RPMI8226 (cell line): ENCODE data around the gene UMPS.

Source experiments
- DNase-seq: peaks from one replicate; pipeline ENCODE4 v3.0.0-alpha.2; 2015

The UMPS gene

DNA sequence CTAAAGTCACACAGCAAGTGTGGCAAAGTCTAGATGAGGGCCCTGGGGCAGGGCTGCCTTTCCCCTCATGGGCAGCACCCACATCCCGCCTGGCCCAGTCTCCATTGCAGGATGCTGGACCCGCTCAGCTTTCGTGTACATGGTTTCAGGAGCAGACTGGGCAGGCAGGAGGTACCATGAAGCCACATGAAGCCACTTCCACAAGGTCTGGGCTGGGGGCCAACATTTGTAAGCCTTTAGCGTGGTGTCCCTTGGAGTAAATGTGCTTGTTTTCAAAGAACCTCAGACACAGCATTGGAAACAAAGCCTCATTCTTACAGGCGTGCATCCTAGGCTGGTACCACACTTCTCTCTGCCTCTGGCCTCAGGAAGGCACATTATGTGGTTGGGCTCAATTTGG lies 34.5 kb downstream of the UMPS start:
- peak; percentile 65 for DNase-seq

DNA sequence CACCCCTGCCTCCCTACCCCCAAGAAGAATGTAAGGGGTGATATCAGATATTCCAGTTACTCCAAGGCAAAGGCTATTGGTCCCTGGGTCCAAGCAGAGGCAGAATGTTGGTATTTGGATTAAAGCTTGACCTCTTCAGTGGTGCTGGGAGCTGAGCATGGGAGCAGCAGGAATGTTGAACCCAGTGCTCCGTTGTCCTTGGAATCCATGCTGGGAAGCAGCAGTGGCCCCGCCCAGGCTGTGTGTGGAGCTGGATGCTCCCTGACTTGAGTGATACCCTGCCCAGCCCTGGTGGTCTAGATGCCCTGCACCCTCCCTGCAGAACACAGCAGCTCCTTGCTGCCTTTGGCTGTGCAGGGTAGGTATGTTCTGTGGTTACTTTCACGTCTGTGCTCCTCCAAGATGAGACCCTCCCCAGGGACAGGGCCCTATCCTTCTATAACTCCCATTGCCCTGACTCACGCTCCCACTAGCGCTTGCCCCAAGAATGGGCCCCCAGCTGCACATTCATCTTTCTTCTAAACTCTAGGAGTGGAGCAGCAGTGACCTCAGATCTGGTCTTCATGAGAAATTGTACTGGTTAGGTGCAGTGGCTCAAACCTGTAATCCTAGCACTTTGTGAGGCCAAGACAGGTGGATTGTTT lies 35.1 kb downstream of the UMPS start:
- no peak for DNase-seq

DNA sequence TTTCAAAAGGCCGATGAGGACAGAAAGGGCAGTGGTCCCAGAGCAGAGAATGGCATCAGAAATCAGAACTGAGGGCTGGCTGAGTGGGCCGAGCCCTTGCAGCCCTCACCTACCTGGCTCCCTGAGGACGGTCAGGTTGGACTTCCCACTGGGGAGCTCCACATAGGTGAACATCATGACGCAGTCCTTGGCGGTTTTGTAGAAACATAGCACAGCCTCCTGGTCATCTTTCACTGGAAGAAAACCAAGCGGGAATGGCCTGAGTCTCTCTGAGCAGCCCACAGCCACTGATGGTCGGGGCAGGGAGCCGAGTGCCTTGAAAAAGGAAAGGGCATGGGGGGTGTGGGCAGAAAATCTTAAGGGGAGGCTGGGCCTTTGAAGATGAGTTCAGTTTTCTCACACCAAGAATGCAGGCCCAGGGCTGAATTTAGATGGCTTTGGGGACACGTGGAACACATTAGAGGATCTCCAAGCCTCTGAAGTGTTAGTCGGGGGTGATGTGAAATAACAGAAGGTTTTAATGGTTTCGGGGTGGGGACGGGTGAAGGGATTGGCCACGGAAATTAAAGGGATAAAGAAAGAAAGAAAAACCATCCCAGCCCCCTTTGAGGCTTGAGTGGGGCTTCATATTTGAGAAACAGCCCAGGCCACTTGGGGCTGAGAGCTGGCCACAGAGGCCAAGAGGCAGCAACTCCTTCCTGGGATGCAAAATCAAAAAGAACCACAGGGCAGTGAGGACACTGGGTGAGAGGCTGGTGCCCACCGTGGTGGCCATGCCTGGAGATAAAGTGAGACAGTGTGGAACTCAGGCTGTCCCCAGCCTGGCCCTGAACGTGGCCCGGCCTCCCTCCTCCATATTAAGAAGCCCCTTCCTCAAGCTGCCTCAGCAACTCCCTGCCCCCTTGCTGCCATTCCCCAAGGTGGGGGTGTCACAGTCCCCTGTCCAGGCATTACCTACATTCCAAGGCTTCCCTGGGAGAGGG lies 36.2 kb downstream of the UMPS start:
- DNase-seq: no peak

DNA sequence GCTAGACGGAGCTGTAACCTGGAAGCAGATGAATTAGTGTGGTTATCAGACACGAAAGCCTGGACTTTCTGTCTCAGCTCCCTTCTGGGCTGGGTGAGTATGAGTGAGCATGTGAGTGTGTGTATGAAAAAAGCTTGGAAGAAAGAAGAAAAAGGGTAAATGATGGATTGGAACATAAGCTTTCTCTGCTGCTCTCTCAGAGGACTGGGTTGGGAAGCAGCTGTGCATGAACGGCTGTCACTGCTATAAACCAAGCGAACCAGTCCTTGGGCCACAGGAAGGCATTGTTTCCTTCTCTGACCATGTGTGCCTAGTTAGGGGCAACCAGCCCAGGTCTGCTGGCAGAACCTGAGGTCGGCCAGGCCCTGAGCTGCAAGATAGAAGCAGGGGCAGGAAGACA lies 37.0 kb downstream of the UMPS start:
- DNase-seq: no peak

DNA sequence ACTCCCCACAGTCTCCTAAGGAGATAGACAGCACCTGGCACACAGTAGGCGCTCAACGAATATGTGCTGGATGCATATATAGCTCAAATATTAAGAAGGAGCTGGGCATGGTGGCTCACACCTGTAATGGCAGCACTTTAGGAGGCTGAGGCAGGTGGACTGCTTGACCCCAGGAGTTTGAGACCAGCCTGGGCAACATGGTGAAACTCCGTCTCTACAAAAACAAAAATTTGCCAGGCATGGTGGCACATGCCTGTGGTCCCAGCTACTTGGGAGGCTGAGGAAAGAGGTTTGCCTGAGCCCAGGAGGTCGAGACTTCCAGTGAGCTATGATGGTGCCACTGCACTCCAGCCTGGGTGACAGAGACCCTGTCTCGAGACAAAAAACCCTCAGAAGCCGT lies 37.4 kb downstream of the UMPS start:
- DNase-seq: no peak

DNA sequence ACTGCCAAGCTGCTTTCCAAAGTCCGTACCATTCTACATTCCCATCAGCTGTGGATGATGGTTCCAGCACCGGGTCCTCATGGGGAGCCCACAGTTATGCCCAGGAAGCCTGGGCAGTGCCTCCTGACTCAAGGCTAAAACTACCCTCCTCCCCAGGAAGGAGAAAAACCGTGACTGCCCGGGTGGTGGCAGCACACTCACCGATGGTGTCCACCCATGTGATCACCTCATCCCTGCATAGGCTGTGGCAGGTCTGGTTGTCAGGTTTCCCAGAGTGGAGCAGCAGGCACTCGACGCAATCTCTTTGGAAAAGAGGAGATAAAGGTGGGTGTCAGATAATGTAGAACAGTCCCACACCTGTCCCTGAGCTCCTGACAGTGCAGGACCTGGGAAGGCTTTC lies 38.6 kb downstream of the UMPS start:
- peak; percentile 45 for DNase-seq

DNA sequence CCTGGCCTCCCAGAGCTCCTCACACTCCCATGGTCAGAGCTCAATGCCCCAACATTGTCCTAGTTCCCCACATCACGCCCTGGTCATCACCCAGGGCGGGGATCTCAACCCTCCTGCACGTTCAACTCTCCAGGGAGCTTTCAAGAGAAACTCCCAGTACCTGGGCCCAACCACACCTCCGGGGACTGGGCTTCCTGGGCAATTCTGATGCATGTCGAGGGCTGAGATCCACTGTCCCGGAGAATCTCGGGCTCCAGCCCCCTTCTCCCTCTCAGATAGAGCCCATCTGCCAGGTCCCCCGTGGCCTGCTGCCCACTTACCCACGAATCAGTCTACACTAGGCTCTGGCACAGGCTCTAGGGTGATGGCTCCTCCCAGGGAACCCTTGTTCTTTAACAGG lies 39.2 kb downstream of the UMPS start:
- no peak for DNase-seq

DNA sequence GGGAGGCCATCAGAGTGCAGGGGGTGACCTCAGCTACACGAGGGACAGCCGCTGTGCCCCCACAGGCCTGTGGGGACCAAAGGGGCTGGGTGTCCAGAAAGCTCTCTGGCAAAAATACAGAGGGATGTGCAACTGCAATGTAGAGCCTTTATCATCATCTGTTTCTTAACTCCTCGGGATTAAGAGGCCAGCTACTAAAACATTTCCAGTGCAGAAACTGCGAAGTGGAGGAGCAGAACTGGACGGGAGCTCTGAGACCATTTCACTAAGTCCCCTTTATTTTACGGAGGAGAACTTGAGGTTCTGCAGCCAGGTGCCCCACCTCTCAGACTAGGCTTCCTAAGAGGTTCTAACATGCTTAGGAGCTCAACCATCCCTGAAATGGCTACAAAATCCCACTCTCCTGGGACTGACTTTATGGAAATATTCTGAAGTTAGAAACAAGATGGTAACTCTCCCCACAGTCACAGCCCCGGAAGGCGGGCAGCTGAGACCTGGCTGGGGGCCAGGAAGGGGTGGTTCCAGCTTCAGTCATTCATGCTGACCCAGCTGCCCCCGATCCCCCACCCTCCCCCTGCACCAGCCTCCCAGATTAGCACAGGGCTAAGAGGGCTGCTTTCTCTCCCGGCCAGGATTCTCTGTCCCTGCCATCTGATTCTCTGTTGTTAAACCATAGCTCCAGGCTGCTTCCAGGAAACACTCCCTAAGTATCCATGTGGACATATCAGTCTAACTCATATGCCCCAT lies 40.3 kb downstream of the UMPS start:
- DNase-seq: peak; percentile 93

DNA sequence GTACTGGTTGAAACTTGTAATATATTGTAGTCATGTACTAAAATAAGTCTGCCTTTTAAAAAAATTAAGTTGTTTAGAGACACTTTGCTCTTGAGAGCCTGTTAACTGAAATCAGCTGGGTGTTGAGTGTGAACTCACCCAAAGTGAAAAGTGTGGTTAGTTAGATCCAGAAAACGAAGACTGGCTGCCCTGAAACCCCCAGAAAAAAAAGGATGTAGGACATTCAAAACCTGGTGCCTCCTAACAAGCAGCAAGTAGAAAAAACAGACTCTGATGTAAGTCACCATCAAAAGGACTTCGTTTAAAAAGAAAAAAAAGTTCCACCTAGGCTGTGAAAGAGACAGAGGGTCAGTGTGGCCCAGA lies 40.8 kb downstream of the UMPS start:
- DNase-seq: peak; percentile 40

DNA sequence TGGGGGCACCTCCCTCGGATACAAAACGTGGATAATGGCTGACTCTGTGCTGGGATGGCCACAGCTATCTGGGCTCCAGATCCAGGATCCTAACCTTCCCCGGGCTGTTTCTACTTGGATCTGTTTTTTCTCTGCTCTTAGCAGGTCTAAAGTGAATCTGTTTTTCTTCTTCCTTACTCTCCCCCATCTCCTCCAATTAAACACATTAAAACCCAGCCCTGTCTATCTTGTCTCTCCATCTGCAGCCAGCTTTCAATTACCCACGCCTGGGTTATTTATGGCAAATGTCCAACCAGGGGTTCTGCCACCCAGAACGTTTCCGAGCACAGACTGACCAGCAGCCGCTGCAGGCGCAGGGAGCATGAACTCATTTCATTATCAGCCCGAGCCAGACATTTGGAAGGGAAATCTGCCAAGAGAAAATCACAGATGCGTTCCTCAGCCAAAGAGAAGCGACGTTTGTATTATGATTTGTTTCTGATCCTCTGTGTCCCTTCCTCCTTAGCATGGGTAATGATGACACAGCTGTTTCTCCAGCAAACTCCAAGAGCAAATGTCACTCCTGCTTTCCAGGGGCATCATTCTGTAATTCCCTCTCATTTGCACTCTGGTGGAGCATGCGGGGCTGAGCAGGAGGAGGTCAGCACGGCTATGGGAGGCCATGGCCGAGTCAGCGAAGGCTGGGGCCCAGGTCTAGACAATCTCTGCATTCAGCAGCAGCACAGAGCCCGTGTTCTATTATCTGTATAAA lies 42.0 kb downstream of the UMPS start:
- DNase-seq: peak; percentile 65

DNA sequence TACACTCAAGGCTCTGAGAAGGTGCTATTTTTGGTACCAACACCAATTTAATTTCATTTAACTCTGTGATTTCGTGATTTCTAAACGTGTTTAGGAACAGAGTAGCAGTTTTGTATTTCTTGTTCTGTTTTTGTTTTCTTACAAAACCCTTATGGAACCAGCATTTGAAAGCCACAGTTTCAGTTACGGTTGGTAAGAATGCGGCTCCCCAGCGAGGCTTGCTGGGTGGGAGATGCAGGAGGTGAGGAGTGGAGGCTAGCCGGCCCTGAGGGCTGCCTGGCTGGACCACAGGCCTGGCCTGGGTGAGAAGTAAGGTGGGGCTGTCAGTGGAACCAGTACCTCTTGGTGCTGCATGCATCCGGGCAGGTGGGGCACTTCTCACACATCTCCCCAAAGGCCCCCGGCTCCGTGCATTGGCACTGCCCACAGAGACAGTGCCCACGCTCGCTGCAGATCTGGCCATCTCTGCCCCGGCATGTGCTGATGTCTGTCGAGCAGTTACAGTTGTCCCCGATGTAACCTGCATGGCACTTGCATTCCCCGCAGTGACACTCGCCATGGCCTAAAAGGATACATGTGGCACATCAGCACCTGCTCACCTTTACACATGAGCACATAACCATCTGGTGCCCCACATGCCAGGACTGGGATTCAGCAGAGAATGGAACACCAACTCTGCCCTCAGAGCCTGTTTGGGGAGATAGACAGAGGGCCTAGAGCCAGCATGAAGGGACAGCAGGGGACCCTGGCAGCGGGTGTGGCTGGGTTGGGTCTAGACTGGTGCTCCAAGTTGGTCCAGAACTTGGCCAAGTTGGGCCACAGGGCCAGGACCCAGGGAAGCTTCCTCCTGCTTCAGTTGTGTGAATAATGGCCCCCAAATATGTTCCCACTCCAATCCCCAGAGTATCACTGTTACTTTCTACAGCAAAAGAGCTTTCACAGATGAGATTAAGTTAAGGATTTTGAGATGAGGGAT lies 43.4 kb downstream of the UMPS start:
- DNase-seq: no peak

DNA sequence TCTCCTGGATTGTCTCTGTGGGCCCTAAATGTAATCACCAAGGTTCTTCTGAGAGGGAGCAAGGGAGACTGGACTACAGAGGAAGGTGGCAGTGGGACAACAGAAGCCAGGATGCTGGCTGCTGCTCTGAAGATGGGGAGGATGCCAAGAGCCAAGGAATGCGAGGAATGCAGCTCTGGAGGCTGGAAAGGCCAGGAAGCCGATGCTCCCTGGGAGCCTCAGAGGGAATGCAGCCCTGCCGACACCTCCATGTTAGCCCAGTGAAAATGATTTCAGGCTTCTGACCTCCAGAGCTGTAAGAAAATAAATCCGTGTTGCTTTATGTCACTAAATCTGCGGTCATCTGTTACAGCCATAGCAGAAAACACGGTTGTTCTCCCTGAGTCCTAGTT lies 44.1 kb downstream of the UMPS start:
- DNase-seq: no peak

DNA sequence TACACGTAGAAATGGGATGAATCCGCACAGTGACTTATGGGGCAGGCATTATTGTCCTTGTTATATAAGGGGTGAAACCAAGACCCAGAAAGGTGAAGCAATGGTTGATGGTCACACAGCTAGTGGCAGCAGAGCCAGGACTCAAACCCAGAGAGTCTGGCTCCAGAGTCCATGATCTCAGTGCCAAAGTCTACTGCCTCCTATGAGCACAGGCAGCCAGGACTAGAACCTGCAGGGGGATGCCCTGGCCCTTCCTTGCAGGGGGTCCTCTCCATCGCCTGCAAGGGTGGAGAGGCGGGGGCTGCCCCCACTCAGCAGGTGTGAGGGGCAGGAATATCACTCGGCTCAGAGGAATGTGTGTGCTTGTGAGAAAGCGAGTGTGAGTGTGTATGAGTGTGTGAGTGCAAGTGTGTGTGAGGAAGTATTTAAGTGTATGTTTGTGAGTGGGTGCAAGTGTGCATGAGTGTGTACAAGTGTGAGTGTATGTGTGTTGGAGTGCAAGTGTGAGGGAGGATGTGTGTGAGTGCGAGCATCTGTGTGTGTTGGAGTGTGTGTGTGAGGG lies 44.7 kb downstream of the UMPS start:
- no peak for DNase-seq

DNA sequence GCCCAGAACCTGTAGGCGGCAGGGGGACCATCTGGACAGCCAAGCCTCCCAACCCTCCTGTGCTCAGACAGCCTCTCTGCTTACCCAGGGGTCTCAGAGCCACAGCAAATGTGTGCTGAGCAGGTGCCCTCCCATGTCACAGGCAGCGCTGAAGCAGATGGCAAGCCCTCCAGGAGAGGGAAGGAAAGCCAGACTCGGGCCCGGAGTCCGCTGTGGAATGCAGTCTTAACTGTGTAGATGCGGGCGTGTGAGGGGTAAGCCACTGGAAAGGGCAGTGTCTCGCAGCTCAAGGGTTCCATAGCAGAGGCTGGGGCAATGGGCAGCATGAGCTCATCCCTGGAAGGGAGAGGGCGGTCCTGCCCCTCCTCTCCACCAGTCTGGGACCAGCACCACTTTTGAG lies 45.6 kb downstream of the UMPS start:
- DNase-seq: no peak

DNA sequence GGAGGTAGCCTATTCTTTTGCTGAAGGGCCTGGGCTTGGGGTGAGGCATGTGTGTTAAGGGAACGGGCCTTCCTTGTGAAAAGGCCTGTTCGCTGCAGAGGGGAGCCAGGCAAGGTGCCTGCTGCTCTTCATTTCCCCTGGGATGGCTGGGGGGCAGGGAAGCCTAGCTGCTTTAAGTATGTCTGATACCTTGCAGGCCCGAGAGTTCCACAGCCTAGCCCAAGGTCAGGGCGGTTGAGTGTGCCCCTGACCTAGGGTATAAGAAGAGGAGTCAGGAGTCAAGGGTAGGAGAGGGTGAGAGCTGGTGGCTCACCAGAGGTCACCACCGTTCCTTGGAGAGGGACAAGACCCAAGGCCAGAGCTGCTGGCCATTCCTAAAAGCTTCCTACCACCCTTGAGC lies 46.6 kb downstream of the UMPS start:
- no peak for DNase-seq

DNA sequence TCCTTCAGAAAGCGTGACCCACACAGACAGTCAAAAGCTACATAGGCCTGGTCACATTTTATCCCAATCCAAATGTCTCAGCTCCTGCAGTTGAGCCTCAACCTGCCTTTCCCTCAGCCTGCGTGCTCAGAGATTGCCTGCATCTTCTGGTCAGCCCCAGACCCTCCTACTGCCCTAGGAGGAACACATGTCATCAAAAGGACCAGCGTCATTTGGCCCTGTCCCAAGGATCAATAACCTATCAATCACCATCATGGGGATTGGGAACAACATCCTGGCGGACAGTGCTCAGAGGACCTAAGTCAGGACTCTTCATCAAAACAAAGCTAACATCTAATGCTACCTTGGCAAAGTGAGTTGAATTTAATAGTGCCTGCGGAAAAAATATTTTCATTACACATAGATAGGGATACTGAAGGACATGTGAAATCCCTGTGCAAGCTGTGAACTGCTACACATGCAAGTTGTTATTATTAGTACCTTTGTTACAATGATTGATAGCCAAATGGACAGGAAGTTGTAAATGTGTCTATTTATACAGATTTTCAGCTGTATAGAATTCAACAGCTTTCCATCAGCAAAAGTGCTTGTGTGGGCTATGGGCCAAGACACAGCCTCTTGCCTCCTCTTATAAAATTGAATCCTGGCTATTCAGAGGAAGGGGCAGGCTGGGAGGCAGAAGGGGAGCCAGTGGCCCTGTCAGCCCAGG lies 47.7 kb downstream of the UMPS start:
- no peak for DNase-seq

DNA sequence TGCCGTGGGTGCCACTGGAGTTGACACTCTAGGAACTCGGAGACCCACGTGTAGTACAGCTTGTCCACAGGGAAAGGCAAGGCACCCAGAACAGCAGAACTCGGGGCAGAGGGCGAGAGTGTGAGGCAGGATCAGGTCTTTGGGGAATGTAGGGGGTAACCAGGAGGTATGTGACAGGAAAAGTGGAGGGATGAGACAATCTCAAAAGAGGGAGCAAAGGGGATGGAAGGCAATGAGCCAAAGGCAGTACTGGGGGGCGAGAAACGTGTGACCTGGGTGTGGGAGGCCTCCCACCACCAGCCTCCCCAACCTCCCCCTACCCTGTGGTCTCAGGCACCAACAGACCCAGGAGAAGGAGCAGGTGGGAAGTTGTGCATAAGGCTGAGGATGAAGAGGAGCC lies 48.9 kb downstream of the UMPS start:
- no peak for DNase-seq

DNA sequence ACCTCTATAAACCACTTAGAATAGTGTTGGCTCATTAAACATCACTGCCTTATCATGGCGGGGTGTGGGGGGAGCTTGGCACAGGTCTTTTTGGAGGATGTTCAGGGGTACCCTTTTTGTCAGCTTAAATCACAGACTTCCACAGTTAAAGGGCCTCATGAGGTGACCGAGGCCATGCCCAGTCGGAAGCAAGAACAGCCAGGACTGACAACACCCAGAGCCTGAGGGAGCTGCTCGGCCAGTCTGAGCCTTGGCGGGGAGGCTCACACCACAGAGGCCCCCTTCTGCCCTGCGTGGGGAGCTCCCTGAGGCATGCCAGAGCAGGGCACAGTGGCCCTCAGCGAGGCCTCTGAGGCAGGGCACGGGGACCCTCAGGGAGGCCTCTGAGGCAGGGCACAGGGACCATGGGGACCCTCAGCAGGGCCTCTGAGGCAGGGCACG lies 49.5 kb downstream of the UMPS start:
- no peak for DNase-seq

DNA sequence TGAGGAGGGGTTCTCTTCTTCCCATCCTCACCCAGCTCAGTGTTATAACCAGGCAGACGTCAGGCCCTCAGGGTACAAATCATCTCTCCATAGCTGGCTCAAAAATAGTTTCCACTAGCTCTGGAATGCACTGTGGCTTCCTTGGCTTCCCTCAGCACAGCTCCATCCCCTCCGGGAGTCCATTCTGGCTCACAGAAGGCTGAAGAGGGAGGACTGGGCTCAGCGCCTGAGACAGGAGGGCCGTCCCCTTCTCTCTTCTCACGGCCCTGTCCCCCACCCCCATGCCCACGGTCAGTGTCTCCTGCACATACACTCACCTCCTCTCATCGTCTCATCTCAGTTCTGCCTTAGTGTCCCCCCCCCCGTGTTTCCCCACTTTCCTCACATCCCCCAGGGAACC lies 50.1 kb downstream of the UMPS start:
- no peak for DNase-seq

DNA sequence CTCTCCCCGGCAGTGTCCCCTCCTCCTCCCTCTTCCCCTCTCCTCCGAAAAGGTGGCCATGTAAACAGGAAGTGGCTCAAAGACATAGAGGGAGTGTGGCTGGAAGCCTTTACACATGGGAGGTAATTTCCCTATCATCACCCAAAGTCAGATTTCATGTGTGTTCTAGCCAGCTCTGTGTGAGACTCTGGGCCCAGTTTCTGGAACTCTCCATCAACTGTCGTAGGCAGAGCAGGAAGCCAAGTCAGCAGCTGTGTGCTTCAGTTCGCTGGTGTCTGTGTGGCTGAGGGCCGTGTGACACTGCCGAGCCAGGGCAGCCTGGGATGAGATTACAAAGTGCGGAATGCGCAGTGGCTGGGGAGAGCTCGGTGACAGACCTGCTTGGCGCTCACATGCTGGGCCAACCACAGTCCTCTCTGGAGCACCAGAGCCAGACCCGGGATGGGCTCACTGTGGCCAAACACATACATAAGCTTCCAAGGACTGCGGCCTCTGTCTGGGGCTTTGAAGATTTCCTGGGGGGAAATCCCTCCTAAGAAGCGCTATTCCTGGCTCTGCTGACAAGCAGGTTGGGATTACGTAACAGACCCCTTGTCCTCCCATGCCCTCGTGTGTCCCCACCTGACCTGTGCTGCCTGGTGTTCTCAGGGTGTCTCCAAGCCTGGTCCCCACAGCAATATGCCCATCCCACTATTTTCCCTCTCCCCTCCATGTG lies 50.7 kb downstream of the UMPS start:
- DNase-seq: no peak
